AG08396 (cell line): ENCODE measurements around the gene ZFPM1.
"Not testable (repeated sequence)": the region's sequence is repeated elsewhere in the genome, so short reads cannot be mapped to it uniquely, and the experiment has no call there.

Experiments used
- DNase-seq: peaks from one replicate; pipeline ENCODE4 v3.0.0; 2012; ENCODE audit warnings: low spot score, mixed read lengths

Gene ZFPM1

DNA sequence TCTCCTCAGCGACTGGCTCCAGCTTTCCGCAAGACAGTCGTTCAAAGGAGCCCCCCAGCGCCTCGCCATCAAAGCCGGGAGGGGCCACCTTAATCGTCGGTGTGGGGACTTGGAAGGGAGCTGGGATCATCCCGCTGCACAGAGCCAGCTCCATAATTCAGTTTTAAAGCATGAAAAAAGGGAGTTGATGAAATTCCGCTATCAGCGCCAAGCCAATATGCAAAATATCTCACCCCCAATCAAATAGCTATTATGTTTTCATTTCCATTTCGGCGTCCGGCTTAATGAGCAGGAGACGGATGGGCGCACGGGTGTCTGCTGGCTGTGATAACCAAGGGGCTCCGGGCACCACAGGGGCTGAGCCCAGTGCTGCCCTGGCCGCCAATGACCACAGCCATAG, 27.7 kb downstream of the ZFPM1 start:
- no peak for DNase-seq

DNA sequence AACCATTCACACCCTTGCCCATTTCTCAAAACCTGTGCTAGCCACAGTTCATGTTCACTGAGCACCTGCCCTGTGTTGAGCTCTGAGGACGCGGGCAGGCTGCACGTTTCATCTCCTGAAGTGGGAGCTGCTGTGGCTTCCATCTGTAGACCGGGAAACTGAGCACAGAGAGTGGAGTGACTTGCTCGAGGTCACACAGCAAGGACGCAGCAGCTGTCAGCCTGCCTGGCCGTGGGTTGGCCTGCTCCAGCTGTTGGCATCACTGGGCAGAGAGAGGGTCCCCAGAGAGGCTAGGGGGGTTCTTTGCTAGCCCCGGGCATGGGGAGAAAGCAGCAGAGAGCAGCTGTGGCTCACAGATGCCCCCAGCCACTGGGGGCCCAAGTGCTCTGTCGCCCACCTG, 28.8 kb downstream of the ZFPM1 start:
- no peak for DNase-seq

DNA sequence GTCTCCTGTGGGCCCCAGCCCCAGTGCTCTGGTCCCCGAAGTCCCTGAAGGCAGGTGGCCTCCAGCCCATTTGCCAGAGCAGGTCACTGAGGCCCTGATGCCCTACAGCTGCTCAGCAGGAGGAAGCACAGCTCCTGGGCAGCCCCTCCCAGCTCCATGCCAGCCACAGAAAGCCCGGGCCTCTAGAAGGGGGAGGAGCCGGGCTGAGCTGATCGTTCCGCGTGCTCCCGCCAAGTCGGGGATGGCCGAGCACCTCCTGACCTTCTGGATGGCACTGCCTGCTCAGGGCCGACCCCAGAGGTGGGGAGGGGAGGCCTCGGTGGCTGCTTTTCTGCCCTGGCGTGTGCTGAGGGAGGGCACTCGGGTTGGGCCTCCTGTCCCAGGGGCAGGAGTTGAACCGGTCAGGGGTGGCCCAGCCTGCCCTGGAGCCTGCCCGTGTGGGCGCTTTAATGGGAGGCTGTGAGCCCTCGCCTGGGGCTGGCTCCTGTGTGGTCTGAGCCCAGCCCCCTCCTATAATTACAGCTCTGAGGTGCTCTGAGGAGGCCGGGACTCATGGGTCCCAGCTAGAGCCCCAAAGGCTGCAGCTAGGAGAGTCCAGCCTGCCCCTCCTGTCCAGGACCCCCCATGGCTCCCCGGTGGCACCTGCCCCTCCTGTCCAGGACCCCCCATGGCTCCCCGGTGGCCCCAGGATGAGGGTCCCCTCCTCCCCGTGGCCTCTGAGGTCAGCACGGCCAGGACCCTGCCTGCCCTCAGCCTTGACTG, 29.7 kb downstream of the ZFPM1 start:
- no peak for DNase-seq

DNA sequence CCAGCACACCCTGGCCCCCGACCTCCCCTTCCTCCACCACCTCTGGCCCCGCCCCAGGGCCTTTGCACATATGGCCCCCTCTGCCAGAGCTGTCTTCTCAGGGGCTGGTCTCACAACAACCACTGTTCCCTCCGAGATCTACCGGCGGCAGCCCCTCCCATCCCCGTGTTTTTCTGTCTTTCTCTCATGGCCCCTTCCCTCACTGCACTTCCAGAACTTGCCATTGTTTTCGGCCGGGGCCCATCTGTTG, 30.2 kb downstream of the ZFPM1 start:
- DNase-seq, result no peak

DNA sequence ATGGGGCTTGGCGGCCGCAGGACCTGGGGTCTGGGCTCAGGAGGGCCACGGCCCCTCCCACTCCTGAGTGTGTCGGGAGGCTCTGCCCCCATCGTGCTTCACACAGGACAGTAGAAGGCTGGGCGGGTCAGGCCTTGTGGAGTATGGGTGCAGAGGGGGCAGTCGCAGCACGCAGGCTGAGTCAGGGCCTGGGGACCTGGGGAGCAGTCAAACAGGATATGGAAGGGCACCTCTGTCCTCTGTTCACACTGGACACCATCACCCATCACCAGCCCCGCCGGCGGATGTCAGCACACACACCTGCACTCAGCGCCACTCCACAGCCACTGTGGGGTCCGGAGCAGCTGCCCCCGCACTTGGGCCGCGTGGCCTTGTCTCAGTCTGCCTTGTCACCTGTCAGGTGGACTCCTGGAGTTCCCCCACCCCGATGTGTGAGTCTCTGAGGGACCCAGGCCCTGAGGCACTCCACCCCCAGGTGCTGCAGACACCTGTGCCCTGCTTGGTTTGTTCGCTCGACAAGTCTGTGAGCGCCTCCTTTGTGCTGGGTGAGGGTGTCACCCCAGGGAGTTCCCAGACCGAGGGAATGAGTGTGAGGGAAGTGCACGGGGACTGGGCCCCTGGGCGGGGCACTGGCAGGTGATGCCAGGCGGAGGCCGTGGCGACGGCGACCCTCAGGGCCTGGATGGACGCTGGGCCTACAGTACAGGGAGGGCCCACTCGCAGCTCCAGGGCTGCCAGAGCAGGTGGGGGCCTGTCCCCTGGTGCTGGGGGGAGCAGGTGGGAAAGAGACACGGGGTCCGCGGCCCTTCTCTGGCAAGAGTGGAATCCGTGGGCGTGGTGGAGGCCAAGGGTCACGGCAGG, 31.7 kb downstream of the ZFPM1 start:
- DNase-seq, result no peak

DNA sequence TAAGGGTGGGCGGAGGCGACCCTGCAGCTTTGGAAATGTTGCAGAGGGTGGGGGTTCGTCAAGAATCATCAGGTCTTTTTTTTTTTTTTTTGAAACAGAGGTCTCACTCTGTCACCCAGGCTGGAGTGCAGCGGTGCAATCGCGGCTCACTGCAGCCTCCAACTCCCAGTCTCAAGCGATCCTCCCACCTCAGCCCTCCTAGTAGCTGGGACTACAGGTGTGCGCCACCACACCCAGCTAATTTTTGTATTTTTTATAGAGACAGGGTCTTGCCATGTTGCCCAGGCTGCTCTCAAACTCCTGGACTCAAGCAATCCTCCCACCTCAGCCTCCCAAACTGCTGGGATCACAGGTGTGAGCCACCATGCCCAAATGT, 32.3 kb downstream of the ZFPM1 start:
- not testable (repeated sequence) for DNase-seq

DNA sequence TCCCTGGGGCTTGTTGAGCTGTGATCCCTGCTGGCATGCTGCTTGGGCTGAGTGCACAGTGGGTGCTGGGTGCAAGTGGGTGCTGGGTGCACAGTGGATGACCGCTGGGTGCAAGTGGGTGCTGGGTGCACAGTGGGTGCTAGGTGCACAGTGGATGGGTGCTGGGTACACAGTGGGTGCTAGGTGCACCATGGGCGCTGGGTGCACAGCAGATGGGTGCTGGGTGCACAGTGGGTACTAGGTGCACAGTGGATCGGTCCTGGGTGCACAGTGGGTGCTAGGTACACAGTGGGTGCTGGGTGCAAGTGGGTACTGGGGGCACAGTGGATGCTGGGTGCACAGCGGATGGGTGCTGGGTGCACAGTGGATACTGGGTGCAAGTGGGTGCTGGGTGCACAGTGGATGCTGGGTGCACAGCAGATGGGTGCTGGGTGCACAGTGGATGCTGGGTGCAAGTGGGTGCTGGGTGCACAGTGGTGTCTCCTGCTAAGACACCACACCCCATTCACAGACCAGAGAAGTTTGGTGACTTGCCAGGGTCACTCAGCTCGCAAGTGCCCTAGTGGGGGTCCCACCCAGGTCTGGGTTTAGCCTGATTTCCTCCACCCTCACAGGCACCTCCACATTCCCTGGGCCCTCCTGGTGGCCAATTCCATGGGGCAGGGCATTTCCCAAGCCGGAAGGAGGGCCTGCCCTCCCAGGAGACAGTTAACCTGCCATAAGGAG, 33.5 kb downstream of the ZFPM1 start:
- no peak for DNase-seq

DNA sequence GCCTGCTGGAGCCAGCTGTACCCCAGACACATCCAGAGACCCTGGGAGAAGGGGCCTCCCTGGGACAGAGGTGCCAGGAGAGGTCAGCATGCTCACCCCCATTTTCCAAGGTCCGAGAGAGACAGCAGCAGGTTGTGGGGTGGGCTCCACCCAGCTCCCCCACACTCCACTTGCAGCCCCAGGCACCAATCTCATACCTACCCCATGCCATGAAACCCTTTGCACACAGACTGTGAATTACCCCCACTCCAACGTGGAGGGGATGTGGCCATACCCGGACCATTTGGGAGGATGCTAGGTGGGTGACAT, 34.0 kb downstream of the ZFPM1 start:
- DNase-seq, result no peak

DNA sequence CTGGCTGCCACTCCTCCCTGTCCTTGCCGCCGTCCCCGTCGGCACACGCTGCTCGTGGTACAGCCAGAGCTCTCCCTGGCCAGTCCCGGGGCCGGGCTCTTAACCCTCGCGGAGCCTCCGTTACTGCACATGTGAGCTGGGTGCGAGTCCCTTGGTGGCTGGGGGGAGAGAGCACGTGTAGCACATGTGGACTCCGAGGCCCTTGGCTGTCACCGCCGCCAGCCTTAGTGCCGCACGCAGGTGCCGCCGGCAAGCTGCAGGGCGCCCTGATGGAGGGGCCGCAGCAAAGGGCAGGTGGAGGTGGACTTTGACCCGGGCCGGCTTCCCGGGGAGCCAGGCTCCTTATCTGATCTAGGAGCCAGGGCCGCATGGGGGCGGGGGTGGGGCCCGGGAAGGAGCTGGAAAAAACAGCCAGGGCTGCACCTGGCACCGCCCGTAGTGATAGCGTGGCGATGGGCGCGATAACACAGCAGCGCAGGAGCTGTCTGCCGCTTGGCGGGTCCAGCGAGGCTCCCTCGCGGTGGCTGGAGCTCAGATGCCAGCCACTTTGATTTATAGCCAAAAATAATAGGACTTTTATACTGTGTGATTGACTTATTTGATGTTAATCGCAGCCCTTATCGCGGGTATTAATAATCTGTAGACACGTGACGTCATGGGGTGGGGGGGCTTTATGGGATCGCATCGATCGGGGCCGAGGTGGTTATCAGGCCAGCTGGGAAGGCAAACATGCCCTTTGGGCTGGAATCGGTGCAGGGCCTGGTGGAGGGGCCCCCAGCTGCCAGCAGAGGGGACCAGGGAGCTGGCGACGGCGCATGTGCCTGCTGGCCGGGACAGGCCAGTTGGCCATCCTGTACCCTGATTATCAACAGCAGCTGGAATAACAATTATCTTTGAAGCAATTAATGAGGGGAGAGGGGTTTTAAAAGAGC, 35.1 kb downstream of the ZFPM1 start:
- DNase-seq, result no peak

DNA sequence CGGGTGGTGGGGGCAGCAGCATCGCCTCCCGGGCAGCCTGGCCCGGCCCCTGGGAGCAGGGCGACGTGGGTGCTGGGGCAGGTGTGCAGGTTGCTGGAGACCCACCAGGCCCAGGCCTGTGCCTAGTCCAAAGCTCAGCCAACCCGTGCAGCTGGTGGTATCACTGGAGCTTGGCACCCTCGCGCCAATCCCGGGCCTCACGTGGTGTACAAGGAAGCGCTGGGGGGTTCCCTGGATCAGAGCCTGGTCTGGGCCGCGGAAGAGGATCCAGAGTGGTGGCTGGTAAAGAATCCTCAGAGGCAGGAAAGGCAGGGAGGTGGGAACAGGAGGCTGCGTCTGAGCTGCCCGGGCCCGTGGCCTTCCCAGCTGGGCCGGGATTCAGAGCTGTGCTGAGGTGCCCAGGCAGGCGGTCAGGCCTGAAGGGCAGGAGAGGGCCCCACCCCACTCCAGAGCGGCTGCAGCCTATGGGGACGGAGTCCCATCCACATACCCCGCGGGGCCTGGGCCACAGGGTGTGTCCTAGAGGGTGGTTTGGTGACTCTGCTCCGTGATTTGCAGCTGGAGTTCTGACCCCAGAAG, 36.2 kb downstream of the ZFPM1 start:
- DNase-seq, result no peak

DNA sequence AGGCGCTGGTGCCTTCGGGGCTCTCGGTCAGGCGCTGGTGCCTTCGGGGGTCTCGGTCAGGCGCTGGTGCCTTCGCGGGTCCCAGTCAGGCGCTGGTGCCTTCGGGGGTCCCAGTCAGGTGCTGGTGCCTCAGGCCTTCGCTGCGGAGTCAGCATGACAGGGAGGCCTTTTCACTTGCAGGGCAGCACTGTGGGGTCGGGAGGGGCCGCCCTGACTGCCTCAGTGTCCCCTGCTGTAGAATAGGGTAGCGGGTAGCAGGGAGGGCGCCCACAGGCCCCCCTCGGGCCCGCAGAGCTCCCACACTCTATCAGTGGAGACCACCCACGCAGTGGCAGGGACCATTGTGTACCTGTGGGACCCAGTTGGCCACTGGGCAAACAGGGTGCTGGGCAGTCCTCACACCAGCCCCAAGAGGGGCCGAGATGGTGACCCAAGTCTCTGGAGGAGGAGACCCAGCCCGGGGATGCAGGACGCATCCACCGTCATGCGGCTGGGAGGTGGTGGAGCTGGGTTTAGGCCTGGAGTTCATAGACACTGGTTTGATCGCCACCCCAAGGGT, 38.0 kb downstream of the ZFPM1 start:
- DNase-seq, result no peak

DNA sequence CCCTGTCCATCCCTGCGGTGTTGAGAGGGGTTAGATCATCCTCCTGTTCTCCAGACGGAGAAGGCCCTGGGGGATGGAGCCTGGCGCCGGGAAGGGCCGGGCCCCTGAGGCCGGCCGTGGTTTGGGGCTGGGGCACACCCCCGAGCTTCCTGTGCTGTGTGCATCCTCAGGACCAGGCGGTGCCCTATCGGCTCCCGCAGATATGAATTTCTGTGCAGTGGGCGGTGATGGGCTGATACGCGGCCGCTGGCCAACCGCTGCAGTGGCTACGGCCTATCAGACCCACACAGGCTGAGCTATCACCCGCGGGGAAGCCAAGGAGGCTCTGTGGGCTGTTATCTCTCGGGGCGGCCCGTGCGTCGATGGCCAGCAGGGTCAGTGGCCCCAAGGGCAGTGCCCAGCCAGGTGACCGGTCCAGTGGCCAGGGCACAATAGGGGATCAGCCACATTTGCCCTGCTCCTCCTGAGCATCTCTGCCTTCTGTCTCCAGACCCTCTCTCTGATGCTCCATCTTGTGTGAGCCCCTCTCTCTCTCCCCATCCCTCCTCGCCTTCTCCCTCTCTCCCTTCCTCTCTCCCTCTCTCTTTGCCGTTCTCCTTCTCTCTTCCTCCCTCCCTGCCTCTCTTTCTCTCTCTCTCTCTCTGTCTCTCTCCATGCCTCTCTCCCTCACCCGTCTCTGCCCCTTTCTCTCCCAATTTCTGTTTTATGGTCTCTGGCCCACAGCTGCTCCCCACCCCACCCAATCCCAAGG, 38.7 kb downstream of the ZFPM1 start:
- no peak for DNase-seq

DNA sequence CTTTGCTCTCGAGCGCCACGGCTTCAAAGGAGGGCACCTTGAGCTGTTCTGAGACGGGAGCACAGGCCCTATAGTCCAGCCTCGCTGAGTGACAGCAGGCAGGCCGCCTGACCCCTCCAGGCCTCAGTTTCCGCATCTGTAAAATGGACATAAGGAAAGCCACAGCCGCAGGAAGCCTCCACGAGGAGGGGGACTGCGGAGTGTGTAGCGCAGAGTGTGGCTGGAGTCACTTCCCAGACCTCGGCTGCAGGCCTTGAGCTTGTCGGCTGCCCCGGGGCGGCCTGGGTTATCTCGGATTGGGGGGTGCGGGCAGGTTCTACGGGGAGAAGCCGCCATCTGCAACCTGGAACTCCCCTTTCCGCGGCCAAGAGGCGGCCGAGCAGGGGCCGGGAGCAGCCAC, 40.8 kb downstream of the ZFPM1 start:
- no peak for DNase-seq

DNA sequence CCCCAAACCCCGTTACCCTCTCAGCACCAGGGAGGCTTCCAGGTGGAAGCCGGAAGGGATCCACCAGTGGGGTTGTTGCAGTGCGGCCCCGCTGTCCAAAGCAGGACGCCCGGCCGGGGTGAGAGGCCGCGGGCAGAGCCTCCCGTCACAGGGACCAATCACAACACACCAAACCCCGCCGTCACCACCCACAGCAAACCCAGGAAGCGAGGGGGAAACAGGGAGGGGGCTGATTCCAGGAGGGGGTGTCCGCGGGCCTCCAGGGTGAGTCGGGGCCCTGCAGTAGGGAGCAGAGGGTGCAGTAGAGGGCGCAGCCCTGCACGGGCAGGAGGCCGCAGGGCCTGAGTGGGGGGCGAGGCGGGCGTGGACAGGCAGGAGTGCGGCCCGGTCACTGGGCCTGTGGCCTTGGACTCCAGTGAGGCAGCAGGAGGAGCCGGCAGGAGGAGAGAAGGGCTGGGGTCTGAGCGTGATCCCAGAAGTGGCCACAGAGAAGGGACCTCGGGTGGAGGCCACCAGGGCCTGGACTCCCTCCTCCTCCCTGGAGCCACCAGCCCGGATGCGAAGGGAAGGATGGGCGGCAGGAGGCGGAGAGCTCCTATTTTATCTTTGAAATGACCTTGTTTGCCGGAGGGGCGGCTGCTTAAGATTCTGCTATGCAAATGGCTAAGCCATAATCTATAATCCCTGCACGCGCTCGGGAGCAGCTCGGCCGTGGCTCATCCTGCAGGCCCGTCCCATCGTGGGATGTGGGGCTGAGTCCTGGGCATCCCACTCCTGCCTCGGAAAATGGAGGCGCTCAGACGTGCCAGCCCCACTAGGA, 41.5 kb downstream of the ZFPM1 start:
- no peak for DNase-seq

DNA sequence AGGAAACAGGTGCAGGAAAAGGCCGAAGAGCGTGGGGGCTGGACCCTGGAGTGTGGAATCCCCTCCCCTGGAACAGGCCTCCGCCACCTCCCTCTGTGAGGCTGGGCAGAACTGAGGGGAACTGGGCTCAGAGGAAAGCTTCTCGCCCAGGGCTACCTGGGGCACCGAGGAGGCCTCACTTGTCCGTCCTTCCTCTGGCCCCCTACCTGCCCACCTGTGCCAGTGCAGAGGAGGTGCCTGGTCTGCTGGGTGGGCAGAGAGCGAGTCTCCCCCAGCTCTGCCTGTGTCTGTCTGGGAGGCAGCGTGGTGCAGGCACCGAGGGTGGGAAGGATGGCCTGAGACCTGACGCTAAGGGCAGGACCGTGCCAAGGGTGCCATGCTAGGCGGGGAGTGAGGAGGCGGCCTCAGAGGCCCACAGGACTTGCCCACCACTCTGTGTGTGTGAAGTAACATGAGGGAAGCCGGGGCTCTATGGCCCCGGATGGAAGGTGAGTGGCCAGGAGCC, 42.2 kb downstream of the ZFPM1 start:
- no peak for DNase-seq

DNA sequence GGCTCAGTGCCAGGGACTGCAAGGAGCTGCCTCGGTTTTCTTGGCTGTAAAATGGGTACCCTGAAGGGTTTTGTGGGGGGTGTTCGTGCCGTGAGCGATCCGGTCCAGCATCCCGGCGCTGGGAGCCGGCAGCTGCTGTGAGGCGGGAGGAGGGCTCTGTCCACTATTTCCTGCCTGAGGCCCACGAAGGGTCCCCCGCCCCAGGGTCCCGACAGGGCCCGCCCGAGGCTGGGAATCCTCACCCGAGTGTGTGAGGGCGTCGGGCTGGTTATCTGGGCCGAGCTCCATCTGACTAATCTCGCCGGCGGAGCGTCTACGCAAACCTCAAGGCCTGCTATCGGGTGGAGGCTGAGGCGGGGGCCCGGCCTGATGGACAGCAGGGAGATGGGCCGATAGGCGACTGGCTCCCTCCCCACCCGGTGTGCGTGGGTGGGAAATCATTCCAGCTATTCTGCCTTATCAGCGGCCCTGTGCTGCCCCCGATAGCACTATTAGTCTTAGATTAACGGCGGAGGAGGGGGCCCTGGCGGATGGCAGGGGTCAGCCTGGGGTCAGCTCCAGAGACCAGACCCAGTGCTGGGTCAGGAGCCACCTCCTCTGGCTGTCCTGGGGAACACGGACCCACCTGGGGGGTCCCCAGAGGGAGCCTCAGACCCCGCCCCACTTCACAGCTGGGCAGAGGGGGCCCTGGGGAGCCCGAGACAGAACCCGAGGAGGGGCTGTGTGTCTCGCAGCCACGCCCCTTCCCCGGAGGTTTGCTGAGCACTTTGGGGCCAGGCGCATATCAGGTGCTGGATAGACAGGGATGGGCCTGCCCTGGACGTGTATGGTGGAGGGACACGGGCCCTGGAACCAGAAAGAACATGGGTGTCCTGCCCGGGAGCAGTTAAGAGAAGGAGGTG, 44.7 kb downstream of the ZFPM1 start:
- no peak for DNase-seq

DNA sequence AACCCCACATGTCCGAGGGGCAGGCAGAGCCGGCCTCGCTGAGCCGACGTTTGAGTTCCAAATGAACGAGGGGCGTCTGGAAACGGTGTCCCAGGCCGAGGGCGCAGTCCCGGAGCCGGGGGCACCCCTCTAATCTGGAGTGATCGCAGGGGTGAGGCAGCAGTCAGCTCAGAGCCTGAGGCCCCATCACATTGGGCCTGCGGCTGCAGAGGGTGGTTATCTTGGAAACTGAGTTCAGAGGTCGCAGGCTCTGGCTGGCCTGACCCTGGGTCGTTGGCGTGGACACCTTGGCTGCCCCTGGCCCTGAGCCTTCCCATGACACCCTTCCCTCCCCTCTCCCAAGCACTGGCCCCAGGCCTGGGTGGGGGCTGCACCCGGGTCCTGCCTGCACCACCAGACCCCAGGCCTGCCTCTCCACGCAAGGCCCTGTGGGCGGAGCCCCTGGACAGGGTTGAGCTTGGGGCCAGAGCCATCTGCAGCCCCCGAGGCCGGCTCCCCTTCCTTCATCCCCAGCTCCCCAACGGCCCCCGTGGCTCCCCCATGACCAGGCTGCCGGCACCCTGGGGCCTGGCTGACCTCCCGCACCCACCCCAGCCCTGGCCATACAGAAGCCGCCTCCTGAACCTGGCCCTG, 45.6 kb downstream of the ZFPM1 start:
- no peak for DNase-seq

DNA sequence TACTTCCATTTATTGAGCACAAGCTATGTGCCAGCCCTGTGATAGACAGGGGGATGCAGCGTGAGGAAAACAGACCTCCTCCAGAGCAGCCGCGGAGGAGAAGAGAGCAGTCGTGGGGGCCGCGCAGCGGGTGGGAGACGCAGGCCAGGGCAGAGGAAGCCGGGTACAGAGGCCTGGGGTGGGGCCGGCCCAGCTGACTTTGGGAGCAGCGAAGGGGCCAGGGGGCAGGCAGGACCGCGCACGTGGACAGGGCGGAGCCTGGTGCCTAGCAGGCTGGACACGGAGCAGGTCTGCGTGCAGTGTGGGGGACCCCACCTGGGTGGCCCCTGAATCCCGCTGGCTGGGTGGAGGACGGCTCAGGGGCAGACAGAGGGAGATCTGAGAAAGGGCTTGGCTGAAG, 46.2 kb downstream of the ZFPM1 start:
- no peak for DNase-seq
